HCT116 (cell line): ENCODE data around the gene LPO. TPM values are rescaled to one million over a fixed set of nuclear protein-coding genes. Genes with fewer than 3 reads are reported as not detected.

Experiments used
- ATAC-seq: fragments of 200-7000 bp; cut with Tn5 transposase; 2 replicates; pipeline ENCODE4 v1.9.1; 2020; ENCODE audit warnings: mild to moderate bottlenecking, moderate library complexity
- BruUV-seq: library from RNA; stranded (reverse); fragments of 400-500 nt; replicated peaks from 2 replicates; lab custom pipeline; 2021; lab: Mats Ljungman, UMichigan
- CTCF ChIA-PET: fragments of 300-600 bp; sonication (Branson Sonifier 250); formaldehyde crosslinking; loops from one replicate; lab custom pipeline; 2021; ENCODE audit warnings: antibody characterized with exemption; lab: Charles Lee
- POLR2A ChIA-PET: fragments of 300-600, 350-600 bp; sonication (Branson Sonifier 250); formaldehyde crosslinking; loops from one replicate; lab custom pipeline; 2021; ENCODE audit warnings: antibody characterized with exemption; lab: Charles Lee
- RAD21 ChIA-PET, 2 experiments: fragments of 300-600 bp; sonication (Branson Sonifier 250); formaldehyde crosslinking; loops; one replicate each; lab custom pipeline; 2023; ENCODE audit warnings: low total read pairs in 2 of 2; ENCODE audit not compliant: uncharacterized antibody in 2 of 2, unreplicated experiment in 2 of 2, low non-redundant PET in 1 of 2; lab: Charles Lee
- DNase-seq: peaks from one replicate; pipeline ENCODE4 v3.0.0-alpha.2; 2010; ENCODE audit warnings: low read depth, low spot score
- H2AFZ ChIP-seq: fragments of 200-600 bp; shearing (Covaris generic), sonication (generic); 2 replicates; pipeline ENCODE4 v1.6.1; 2017; ENCODE audit warnings: low read depth, mixed run types, mixed read lengths, antibody characterized with exemption, low read length; ENCODE audit not compliant: poor library complexity, severe bottlenecking
- H3K27ac ChIP-seq: 2 replicates; pipeline ENCODE4 v1.5.1; 2012; ENCODE audit warnings: low read depth, low read length
- H3K27me3 ChIP-seq: fragments of 200-600 bp; sonication (generic); 2 replicates; pipeline ENCODE4 v1.6.1; 2016; ENCODE audit warnings: mixed run types, low read length, mixed read lengths; ENCODE audit not compliant: insufficient read depth
- H3K36me3 ChIP-seq, 2 experiments: fragments of 200-500 bp in 1 of 2; fragments of 200-600 bp in 1 of 2; sonication (Bioruptor generic) in 1 of 2; sonication (generic) in 1 of 2; 2 replicates each; pipeline versions ENCODE4 v1.5.1 to v1.6.1; 2014 to 2016; ENCODE audit warnings: low read length in 2 of 2, inconsistent platforms in 1 of 2, mixed read lengths in 1 of 2, mixed run types in 1 of 2; ENCODE audit not compliant: insufficient read depth in 2 of 2, control insufficient read depth in 1 of 2
- H3K4me1 ChIP-seq, 2 experiments: fragments of 200-600 bp in 1 of 2; sonication (generic) in 1 of 2; 2 replicates each; pipeline versions ENCODE4 v1.5.1 to v1.6.1; 2012 to 2017; ENCODE audit warnings: low read length in 2 of 2, inconsistent platforms in 1 of 2, mild to moderate bottlenecking in 1 of 2, mixed read lengths in 1 of 2, mixed run types in 1 of 2, moderate library complexity in 1 of 2; ENCODE audit not compliant: insufficient read depth in 2 of 2, control insufficient read depth in 1 of 2
- H3K4me2 ChIP-seq: fragments of 200-600 bp; sonication (generic); 2 replicates; pipeline ENCODE4 v1.6.1; 2017; ENCODE audit warnings: mixed run types, low read length, mixed read lengths
- H3K4me3 ChIP-seq, 2 experiments: fragments of 200-600 bp in 1 of 2; sonication (generic) in 1 of 2; replicated peaks in 1 of 2; 2 replicates each; pipeline ENCODE4 v1.5.1; 2011 to 2016; ENCODE audit warnings: low read length in 2 of 2, control low read depth in 1 of 2, low read depth in 1 of 2, mild to moderate bottlenecking in 1 of 2, mixed read lengths in 1 of 2, mixed run types in 1 of 2
- H3K79me2 ChIP-seq: fragments of 200-600 bp; sonication (generic); 2 replicates; pipeline ENCODE4 v1.6.1; 2017; ENCODE audit warnings: mild to moderate bottlenecking, mixed run types, low read length, moderate library complexity, mixed read lengths; ENCODE audit not compliant: insufficient read depth
- H3K9ac ChIP-seq: fragments of 200-600 bp; sonication (generic); 2 replicates; pipeline ENCODE4 v1.6.1; 2016; ENCODE audit warnings: low read length, mixed read lengths
- H3K9me2 ChIP-seq: fragments of 200-600 bp; sonication (generic), shearing (Covaris generic); 2 replicates; pipeline ENCODE4 v1.6.1; 2017; ENCODE audit warnings: mixed run types, mild to moderate bottlenecking, moderate library complexity; ENCODE audit not compliant: insufficient read depth
- H3K9me3 ChIP-seq, 2 experiments: fragments of 200-500 bp in 1 of 2; fragments of 200-600 bp in 1 of 2; sonication (Bioruptor generic) in 1 of 2; sonication (generic) in 1 of 2; 2 replicates each; pipeline ENCODE4 v1.6.1; 2014 to 2017; ENCODE audit warnings: low read length in 2 of 2, mixed read lengths in 2 of 2, inconsistent platforms in 1 of 2, low read depth in 1 of 2, mild to moderate bottlenecking in 1 of 2, mixed run types in 1 of 2, moderate library complexity in 1 of 2; ENCODE audit not compliant: control insufficient read depth in 1 of 2, insufficient read depth in 1 of 2
- H4K20me1 ChIP-seq: fragments of 200-600 bp; sonication (generic), shearing (Covaris generic); 2 replicates; pipeline ENCODE4 v1.6.1; 2017; ENCODE audit warnings: mixed run types, mild to moderate bottlenecking, moderate library complexity; ENCODE audit not compliant: insufficient read depth
- CBX3 ChIP-seq: IDR thresholded peaks from 2 replicates; pipeline ENCODE4 v1.6.1; 2012; ENCODE audit warnings: low read depth
- CEBPB ChIP-seq: IDR thresholded peaks from 2 replicates; pipeline ENCODE4 v1.6.1; 2012; ENCODE audit warnings: low read depth
- EGR1 ChIP-seq: IDR thresholded peaks from 2 replicates; pipeline ENCODE4 v1.6.1; 2012; ENCODE audit warnings: low read depth
- ELF1 ChIP-seq: IDR thresholded peaks from 2 replicates; pipeline ENCODE4 v1.6.1; 2012; ENCODE audit warnings: low read depth, borderline replicate concordance
- EZH2 ChIP-seq: fragments of 200-600 bp; sonication (generic); IDR thresholded peaks from 2 replicates; pipeline ENCODE4 v1.6.1; 2017; ENCODE audit warnings: antibody characterized with exemption, mixed run types
- FOSL1 ChIP-seq: IDR thresholded peaks from 2 replicates; pipeline ENCODE4 v1.6.1; 2012; ENCODE audit warnings: low read depth
- JUND ChIP-seq: IDR thresholded peaks from 2 replicates; pipeline ENCODE4 v1.6.1; 2012
- POLR2A ChIP-seq: IDR thresholded peaks from 2 replicates; pipeline ENCODE4 v1.7.0; 2011; ENCODE audit warnings: borderline replicate concordance; ENCODE audit not compliant: insufficient read depth, insufficient read length; ENCODE audit errors: extremely low read depth
- RAD21 ChIP-seq: IDR thresholded peaks from 2 replicates; pipeline ENCODE4 v1.6.1; 2012; ENCODE audit warnings: low read depth, mild to moderate bottlenecking
- SIN3A ChIP-seq: IDR thresholded peaks from 2 replicates; pipeline ENCODE4 v1.6.1; 2012; ENCODE audit warnings: low read depth
- SP1 ChIP-seq: IDR thresholded peaks from 2 replicates; pipeline ENCODE4 v1.6.1; 2012; ENCODE audit warnings: low read depth
- SRF ChIP-seq: IDR thresholded peaks from 2 replicates; pipeline ENCODE4 v1.6.1; 2012; ENCODE audit warnings: low read depth
- TCF7L2 ChIP-seq: IDR thresholded peaks from 2 replicates; pipeline ENCODE4 v1.7.0; 2011; ENCODE audit warnings: borderline replicate concordance, inconsistent platforms; ENCODE audit not compliant: insufficient read depth, insufficient read length; ENCODE audit errors: extremely low read depth
- YY1 ChIP-seq: IDR thresholded peaks from 2 replicates; pipeline ENCODE4 v1.6.1; 2011; ENCODE audit warnings: low read length, low read depth, moderate library complexity, mild to moderate bottlenecking; ENCODE audit not compliant: insufficient replicate concordance; ENCODE audit errors: extremely low read depth
- ZFX ChIP-seq: fragments of 450-650 bp; IDR thresholded peaks from 2 replicates; pipeline ENCODE4 v1.6.1; 2017
- ZNF274 ChIP-seq: fragments of 200-500 bp; sonication (Bioruptor generic); IDR thresholded peaks from 2 replicates; pipeline ENCODE4 v1.6.1; 2014; ENCODE audit warnings: mild to moderate bottlenecking, low read depth, low read length, inconsistent platforms
- intact Hi-C: fragments of 100-400 bp; cut with micrococcal nuclease; formaldehyde crosslinking; loops from 2 replicates; pipeline ENCODE4 v1.10.0; 2022
- total RNA-seq: library from RNA; stranded (reverse); gene quantifications from one replicate; pipeline ENCODE4 v1.2.1, GENCODE V29; 2021; ENCODE audit not compliant: unreplicated experiment
- TF ChIP-seq, protein P1 (sequence below): IDR thresholded peaks from 2 replicates; pipeline ENCODE4 v1.6.1; 2012; ENCODE audit warnings: low read depth
- TF ChIP-seq, protein P2 (sequence below): IDR thresholded peaks from 2 replicates; pipeline ENCODE4 v1.6.1; 2011; ENCODE audit warnings: mild to moderate bottlenecking, low read length, moderate library complexity; ENCODE audit not compliant: insufficient replicate concordance; ENCODE audit errors: extremely low read depth
- TF ChIP-seq, protein P3 (sequence below): IDR thresholded peaks from 2 replicates; pipeline ENCODE4 v1.6.1; 2012

The LPO gene
- total RNA-seq, 1 experiment from 2014 or later, result not detected

DNA sequence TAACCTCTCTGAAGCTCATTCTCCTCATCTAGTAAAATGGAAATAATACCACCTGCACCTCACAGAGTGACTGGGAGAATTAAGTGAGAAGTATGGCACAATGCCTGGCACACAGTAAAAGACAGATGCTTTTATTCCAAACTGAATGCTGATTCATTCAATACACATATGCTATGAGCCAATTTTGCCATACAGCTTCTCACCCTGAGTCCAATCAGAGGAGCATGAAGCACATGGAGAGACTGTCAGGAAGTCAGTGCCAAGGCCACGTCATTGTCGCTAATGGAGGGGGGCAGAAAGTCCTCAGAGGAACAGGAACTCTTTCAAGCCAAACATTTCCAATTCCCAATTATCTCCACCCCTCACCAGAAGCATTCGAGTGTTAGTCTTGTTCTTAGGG lies 30.9 kb upstream of the LPO start:
- ChIA-PET RAD21 (no interaction called here), POLR2A (no interaction called here), CTCF (no interaction called here)
- ATAC-seq (no peak), DNase-seq (no peak)
- Histone ChIP-seq H2AFZ (no peak overlapping the region), H3K4me1 (no peaks in the 10 kb centered on the region), H3K9ac (no peak overlapping the region), H3K36me3 (peaks cover 5 to 15% of the 10 kb centered on the region in 2 experiments; a peak in 3 of 4 replicates), H3K27ac (no peak overlapping the region), H3K9me2 (no peaks in the 10 kb centered on the region), H3K79me2 (no peaks in the 10 kb centered on the region), H3K4me2 (no peak overlapping the region), H3K27me3 (no peaks in the 10 kb centered on the region), H3K9me3 (no peaks in the 10 kb centered on the region), H3K4me3 (no peak overlapping the region), H4K20me1 (no peaks in the 10 kb centered on the region)
- BruUV-seq, result no TSS peak
- intact Hi-C loops, result no loop called here
- TF ChIP-seq ELF1 (no peak), ZFX (no peak), POLR2A (no peak), SP1 (no peak), JUND (no peak), EGR1 (no peak), RAD21 (no peak), SIN3A (no peak), EZH2 (no peak), ZNF274 (no peak), CBX3 (no peak), CEBPB (no peak), TCF7L2 (no peak), YY1 (no peak), SRF (no peak), FOSL1 (no peak)
- TF ChIP-seq, protein P1, sequence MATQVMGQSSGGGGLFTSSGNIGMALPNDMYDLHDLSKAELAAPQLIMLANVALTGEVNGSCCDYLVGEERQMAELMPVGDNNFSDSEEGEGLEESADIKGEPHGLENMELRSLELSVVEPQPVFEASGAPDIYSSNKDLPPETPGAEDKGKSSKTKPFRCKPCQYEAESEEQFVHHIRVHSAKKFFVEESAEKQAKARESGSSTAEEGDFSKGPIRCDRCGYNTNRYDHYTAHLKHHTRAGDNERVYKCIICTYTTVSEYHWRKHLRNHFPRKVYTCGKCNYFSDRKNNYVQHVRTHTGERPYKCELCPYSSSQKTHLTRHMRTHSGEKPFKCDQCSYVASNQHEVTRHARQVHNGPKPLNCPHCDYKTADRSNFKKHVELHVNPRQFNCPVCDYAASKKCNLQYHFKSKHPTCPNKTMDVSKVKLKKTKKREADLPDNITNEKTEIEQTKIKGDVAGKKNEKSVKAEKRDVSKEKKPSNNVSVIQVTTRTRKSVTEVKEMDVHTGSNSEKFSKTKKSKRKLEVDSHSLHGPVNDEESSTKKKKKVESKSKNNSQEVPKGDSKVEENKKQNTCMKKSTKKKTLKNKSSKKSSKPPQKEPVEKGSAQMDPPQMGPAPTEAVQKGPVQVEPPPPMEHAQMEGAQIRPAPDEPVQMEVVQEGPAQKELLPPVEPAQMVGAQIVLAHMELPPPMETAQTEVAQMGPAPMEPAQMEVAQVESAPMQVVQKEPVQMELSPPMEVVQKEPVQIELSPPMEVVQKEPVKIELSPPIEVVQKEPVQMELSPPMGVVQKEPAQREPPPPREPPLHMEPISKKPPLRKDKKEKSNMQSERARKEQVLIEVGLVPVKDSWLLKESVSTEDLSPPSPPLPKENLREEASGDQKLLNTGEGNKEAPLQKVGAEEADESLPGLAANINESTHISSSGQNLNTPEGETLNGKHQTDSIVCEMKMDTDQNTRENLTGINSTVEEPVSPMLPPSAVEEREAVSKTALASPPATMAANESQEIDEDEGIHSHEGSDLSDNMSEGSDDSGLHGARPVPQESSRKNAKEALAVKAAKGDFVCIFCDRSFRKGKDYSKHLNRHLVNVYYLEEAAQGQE, result no peak
- TF ChIP-seq, protein P2, sequence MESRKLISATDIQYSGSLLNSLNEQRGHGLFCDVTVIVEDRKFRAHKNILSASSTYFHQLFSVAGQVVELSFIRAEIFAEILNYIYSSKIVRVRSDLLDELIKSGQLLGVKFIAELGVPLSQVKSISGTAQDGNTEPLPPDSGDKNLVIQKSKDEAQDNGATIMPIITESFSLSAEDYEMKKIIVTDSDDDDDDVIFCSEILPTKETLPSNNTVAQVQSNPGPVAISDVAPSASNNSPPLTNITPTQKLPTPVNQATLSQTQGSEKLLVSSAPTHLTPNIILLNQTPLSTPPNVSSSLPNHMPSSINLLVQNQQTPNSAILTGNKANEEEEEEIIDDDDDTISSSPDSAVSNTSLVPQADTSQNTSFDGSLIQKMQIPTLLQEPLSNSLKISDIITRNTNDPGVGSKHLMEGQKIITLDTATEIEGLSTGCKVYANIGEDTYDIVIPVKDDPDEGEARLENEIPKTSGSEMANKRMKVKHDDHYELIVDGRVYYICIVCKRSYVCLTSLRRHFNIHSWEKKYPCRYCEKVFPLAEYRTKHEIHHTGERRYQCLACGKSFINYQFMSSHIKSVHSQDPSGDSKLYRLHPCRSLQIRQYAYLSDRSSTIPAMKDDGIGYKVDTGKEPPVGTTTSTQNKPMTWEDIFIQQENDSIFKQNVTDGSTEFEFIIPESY, result no peak
- TF ChIP-seq, protein P3, sequence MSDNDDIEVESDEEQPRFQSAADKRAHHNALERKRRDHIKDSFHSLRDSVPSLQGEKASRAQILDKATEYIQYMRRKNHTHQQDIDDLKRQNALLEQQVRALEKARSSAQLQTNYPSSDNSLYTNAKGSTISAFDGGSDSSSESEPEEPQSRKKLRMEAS, result no peak
